ENCODE measurements around the gene CYP26B1.

DNA sequence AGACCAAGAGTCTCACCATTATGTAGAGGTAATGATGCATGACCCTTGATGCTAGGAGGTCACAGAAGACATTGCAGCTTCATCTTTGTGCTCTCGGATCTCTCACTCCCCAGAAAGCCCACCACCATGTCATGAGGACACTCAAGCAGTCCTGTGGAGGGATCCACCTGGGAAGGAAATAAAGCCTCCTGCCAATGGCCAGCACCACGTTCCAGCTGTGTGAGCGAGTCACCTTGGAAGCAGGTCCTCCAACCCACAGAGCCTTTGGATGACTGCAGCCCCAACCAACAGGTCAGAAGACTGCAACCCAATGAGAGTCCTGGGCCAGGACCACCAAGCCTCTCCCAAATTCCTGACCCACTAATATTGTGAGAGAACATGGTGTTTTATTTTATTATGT lies 38.4 kb downstream of the CYP26B1 start:
- TF ChIP-seq, protein P1, sequence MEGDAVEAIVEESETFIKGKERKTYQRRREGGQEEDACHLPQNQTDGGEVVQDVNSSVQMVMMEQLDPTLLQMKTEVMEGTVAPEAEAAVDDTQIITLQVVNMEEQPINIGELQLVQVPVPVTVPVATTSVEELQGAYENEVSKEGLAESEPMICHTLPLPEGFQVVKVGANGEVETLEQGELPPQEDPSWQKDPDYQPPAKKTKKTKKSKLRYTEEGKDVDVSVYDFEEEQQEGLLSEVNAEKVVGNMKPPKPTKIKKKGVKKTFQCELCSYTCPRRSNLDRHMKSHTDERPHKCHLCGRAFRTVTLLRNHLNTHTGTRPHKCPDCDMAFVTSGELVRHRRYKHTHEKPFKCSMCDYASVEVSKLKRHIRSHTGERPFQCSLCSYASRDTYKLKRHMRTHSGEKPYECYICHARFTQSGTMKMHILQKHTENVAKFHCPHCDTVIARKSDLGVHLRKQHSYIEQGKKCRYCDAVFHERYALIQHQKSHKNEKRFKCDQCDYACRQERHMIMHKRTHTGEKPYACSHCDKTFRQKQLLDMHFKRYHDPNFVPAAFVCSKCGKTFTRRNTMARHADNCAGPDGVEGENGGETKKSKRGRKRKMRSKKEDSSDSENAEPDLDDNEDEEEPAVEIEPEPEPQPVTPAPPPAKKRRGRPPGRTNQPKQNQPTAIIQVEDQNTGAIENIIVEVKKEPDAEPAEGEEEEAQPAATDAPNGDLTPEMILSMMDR (IDR thresholded peaks at IDR 0.05) = no peak
- no peak for TF ChIP-seq POLR2A (IDR thresholded peaks at IDR 0.05)
